ENCODE results near the gene CCL5. TPM values are rescaled to one million over a fixed set of nuclear protein-coding genes. Genes with fewer than 3 reads are reported as not detected.

CCL5 gene
- total and polyA plus RNA-seq, 10 of the 15 experiments (the other 5 are each of a cell fraction or from before 2014, with no cell fraction given): 45.7 to 186 (median 90.8) TPM

DNA sequence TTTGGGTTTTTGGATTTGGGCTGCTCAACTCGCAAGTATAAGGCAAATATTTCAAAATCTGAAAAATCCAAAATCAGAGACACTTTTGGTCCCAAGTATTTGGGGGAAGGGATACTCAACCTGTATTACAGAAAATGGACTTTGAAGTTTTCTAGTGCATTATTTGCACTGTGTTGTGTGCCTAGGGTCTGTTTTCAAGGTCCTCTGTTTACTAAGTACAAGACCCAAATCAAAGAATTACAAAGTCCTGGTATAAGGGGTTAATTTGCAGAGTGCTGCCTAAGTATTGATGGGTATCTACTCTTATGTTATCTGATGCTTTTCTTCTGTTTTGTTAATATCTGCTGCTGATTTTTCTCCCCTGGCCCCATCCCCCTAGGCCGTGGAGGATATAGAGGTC, 36.5 kb downstream of the CCL5 start (continued):
- TF ChIP-seq, protein P1, sequence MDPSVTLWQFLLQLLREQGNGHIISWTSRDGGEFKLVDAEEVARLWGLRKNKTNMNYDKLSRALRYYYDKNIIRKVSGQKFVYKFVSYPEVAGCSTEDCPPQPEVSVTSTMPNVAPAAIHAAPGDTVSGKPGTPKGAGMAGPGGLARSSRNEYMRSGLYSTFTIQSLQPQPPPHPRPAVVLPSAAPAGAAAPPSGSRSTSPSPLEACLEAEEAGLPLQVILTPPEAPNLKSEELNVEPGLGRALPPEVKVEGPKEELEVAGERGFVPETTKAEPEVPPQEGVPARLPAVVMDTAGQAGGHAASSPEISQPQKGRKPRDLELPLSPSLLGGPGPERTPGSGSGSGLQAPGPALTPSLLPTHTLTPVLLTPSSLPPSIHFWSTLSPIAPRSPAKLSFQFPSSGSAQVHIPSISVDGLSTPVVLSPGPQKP (IDR thresholded peaks at IDR 0.05; ENCODE audit: low read depth, low read length): no peak
- TF ChIP-seq POU2F2 (IDR thresholded peaks at IDR 0.05; ENCODE audit: borderline replicate concordance, low read depth, low read length) (no peak), LARP7 (IDR thresholded peaks at IDR 0.05) (no peak)

DNA sequence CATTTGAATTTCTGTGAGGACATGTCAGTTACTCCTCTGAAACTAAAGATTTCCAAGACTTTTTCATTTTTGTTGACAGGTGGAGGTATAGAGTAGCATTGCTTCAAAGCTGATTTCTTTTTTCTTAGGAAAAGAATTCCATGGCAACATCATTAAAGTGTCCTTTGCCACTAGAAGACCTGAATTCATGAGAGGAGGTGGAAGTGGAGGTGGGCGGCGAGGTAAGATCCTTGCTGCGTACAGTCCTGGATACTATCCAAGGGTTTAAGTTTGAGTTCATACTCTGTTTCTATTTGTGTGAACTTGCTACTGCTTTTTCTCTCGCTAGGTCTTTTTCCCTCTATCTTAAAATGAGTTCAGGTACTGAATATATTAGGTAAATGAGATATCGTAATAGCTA, 37.9 kb downstream of the CCL5 start:
- H3K4me1 ChIP-seq (ENCODE audit: control insufficient read depth, insufficient read depth, low read length): no peaks in the 10 kb centered on the region
- no peak for DNase-seq (ENCODE audit: low read depth, low spot score)
- ChIA-PET CTCF (interaction anchor here (0.7 to 2.2 kb wide), 7 partner anchors 9 to 310 kb away, joined by 3 to 6 read pairs (median 4); no protein-coding TSS in a partner anchor), POLR2A (interaction anchor here (0.6 kb wide), 1 partner anchor 746 kb away, joined by 3 read pairs; no protein-coding TSS in a partner anchor), RAD21 (ENCODE audit: unreplicated experiment) (no interaction called here), SMC1A (ENCODE audit: uncharacterized antibody, unreplicated experiment) (interaction anchor here (0.9 to 1.9 kb wide), 3 partner anchors 8 to 101 kb away, joined by 3 to 8 read pairs (median 3); partner anchors contain the start of gene LYZL6)
- H2AFZ ChIP-seq (ENCODE audit: control insufficient read depth, low read depth, low read length): no peak overlapping the region
- no peak overlapping the region for H3K9ac ChIP-seq (ENCODE audit: control insufficient read depth, insufficient read depth, low read length)
- no peaks in the 10 kb centered on the region for H3K79me2 ChIP-seq (ENCODE audit: control insufficient read depth, insufficient read depth, low read length)
- ATAC-seq: no peak
- H3K27ac ChIP-seq (ENCODE audit: control insufficient read depth, insufficient read depth): no peak overlapping the region
- no peak overlapping the region for H3K4me2 ChIP-seq (ENCODE audit: control insufficient read depth, insufficient read depth)
- peaks cover 8 to 48% of the 10 kb centered on the region in 2 experiments for H3K36me3 ChIP-seq (ENCODE audit: control insufficient read depth in 2 of 2, insufficient read depth in 2 of 2, low read length in 1 of 2)
- H3K9me3 ChIP-seq (replicated peaks; ENCODE audit: control insufficient read depth, insufficient read depth, low read length): no peaks in the 10 kb centered on the region
- BruUV-seq (replicated peaks): no TSS peak
- H4K20me1 ChIP-seq (ENCODE audit: control insufficient read depth, insufficient read depth): no peaks in the 10 kb centered on the region
- WGBS (ENCODE audit: insufficient coverage, insufficient replicate concordance, low lambda C conversion rate, missing lambda C conversion rate): 98% methylated on average over 5 of the region's 5 CpGs
- in situ Hi-C loops (cut with MboI): no loop called here
- no peak for FAIRE-seq
- intact Hi-C loops (cut with micrococcal nuclease; ENCODE audit: unreplicated experiment): no loop called here
- H3K27me3 ChIP-seq (replicated peaks in 1 of 2; ENCODE audit: control insufficient read depth in 2 of 2, insufficient read depth in 2 of 2, low read length in 1 of 2): no peaks in the 10 kb centered on the region
- H3K4me3 ChIP-seq: no peak overlapping the region
- TF ChIP-seq CTCF (IDR thresholded peaks at IDR 0.05 in 2 of 3, conservative IDR thresholded peaks at IDR 0.05 in 1 of 3; ENCODE audit: control insufficient read depth in 2 of 3, extremely low read depth in 1 of 3, insufficient read depth in 1 of 3, low read depth in 3 of 3, low read length in 3 of 3) (no peak), ATF3 (IDR thresholded peaks at IDR 0.05; ENCODE audit: borderline replicate concordance, extremely low read depth, low read depth, low read length) (no peak), GATAD2B (conservative IDR thresholded peaks at IDR 0.05; ENCODE audit: low read depth) (no peak), NR2C2 (IDR thresholded peaks at IDR 0.05; ENCODE audit: borderline replicate concordance, control insufficient read depth, insufficient read length, low read depth) (no peak), TCF12 (IDR thresholded peaks at IDR 0.05; ENCODE audit: low read depth, low read length) (no peak), SMAD5 (IDR thresholded peaks at IDR 0.05; ENCODE audit: low read depth) (no peak), MYB (IDR thresholded peaks at IDR 0.05; ENCODE audit: borderline replicate concordance, low read depth, low read length) (no peak), MEF2A (IDR thresholded peaks at IDR 0.05; ENCODE audit: insufficient read depth, low read depth, low read length) (no peak), SMAD1 (IDR thresholded peaks at IDR 0.05; ENCODE audit: low read depth, partially characterized antibody) (no peak), SUPT20H (IDR thresholded peaks at IDR 0.05; ENCODE audit: borderline replicate concordance, control insufficient read depth, low read depth, low read length) (no peak), PAX8 (IDR thresholded peaks at IDR 0.05) (no peak), SREBF1 (IDR thresholded peaks at IDR 0.05; ENCODE audit: low read length) (no peak)
- TF ChIP-seq, protein P2, sequence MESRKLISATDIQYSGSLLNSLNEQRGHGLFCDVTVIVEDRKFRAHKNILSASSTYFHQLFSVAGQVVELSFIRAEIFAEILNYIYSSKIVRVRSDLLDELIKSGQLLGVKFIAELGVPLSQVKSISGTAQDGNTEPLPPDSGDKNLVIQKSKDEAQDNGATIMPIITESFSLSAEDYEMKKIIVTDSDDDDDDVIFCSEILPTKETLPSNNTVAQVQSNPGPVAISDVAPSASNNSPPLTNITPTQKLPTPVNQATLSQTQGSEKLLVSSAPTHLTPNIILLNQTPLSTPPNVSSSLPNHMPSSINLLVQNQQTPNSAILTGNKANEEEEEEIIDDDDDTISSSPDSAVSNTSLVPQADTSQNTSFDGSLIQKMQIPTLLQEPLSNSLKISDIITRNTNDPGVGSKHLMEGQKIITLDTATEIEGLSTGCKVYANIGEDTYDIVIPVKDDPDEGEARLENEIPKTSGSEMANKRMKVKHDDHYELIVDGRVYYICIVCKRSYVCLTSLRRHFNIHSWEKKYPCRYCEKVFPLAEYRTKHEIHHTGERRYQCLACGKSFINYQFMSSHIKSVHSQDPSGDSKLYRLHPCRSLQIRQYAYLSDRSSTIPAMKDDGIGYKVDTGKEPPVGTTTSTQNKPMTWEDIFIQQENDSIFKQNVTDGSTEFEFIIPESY (IDR thresholded peaks at IDR 0.05): no peak
- TF ChIP-seq, protein P3, sequence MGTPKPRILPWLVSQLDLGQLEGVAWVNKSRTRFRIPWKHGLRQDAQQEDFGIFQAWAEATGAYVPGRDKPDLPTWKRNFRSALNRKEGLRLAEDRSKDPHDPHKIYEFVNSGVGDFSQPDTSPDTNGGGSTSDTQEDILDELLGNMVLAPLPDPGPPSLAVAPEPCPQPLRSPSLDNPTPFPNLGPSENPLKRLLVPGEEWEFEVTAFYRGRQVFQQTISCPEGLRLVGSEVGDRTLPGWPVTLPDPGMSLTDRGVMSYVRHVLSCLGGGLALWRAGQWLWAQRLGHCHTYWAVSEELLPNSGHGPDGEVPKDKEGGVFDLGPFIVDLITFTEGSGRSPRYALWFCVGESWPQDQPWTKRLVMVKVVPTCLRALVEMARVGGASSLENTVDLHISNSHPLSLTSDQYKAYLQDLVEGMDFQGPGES (IDR thresholded peaks at IDR 0.05): no peak

Measured in GM12878 (cell line).